HG03439 (cell line): ENCODE data around the gene LRP1.

ENCODE experiments used
- ATAC-seq: cut with Tn5 transposase; IDR thresholded peaks from one replicate; pipeline ENCODE4 v1.9.1; 2021; ENCODE audit warnings: mild to moderate bottlenecking, moderate library complexity; ENCODE audit not compliant: unreplicated experiment

Gene LRP1

GRCh38 chr12:57127726-57128518 is at the start of gene LRP1:
LRP1 (plus strand) TSS chr12:57128483; CDS start chr12:57128965, 482 bp downstream.
- ATAC-seq, result peak; percentile 44

- peak; percentile 96 for ATAC-seq
These were observed 49.5 kb upstream of the LRP1 start, which contains the start of gene NEMP1 for GRCh38 chr12:57078519-57079404. NEMP1 (minus strand) TSS chr12:57078791; CDS start chr12:57078745, 46 bp downstream.

- no peak for ATAC-seq
These were observed 48.5 kb upstream of the LRP1 start for GRCh38 chr12:57079821-57080220.

GRCh38 chr12:57080855-57081254 is 47.4 kb upstream of the LRP1 start:
- no peak for ATAC-seq

- ATAC-seq, result no peak
These were observed 42.2 kb upstream of the LRP1 start for GRCh38 chr12:57085999-57086492.

- no peak for ATAC-seq
These were observed 41.7 kb upstream of the LRP1 start for GRCh38 chr12:57086493-57087009.

- ATAC-seq, result peak; percentile 33
These were observed 41.1 kb upstream of the LRP1 start for GRCh38 chr12:57087010-57087690.

GRCh38 chr12:57087691-57088353 is 40.5 kb upstream of the LRP1 start:
- peak; percentile 32 for ATAC-seq

GRCh38 chr12:57088354-57089270 is 39.7 kb upstream of the LRP1 start, which contains the start of gene NAB2:
NAB2 (plus strand) TSS chr12:57089114; CDS start chr12:57089272, 158 bp downstream.
- peak; percentile 53 for ATAC-seq

- ATAC-seq, result no peak
These were observed 38.7 kb upstream of the LRP1 start for GRCh38 chr12:57089271-57090245.

- no peak for ATAC-seq
These were observed 37.8 kb upstream of the LRP1 start for GRCh38 chr12:57090490-57090889.

- ATAC-seq, result no peak
These were observed 37.2 kb upstream of the LRP1 start for GRCh38 chr12:57090924-57091637.

- ATAC-seq, result no peak
These were observed 36.4 kb upstream of the LRP1 start for GRCh38 chr12:57091638-57092528.

- no peak for ATAC-seq
These were observed 35.8 kb upstream of the LRP1 start for GRCh38 chr12:57092529-57092862.

- no peak for ATAC-seq
These were observed 35.3 kb upstream of the LRP1 start for GRCh38 chr12:57092876-57093414.
